Upper lobe of left lung (tissue), 6 donors: ENCODE data around the gene PRKD1. TPM values are rescaled to one million over a fixed set of nuclear protein-coding genes. Genes with fewer than 3 reads are reported as not detected.
"Not testable (repeated sequence)": the region's sequence is repeated elsewhere in the genome, so short reads cannot be mapped to it uniquely, and the experiment has no call there.

Experiments
- ATAC-seq, 2 donors: fragments of 200-7000 bp; cut with Tn5 transposase; one replicate each; pipeline ENCODE4 v1.9.1; 2022; ENCODE audit warnings: mild to moderate bottlenecking in 2 of 2, moderate library complexity in 2 of 2; ENCODE audit not compliant: low FRiP score in 2 of 2
- DNase-seq, 2 donors: peaks; one replicate each; pipeline ENCODE4 v3.0.0-alpha.2; 2019 to 2020
- H3K27ac ChIP-seq, 4 donors: fragments of 200-600 bp; sonication (generic); one replicate each; pipeline ENCODE4 v1.5.1; 2016 to 2019
- H3K27me3 ChIP-seq, 4 donors: fragments of 200-600 bp; sonication (generic); one replicate each; pipeline ENCODE4 v1.5.1; 2017 to 2019
- H3K36me3 ChIP-seq, 4 donors: fragments of 200-600 bp; sonication (generic); one replicate each; pipeline ENCODE4 v1.5.1; 2016 to 2019
- H3K4me1 ChIP-seq, 4 donors: fragments of 200-600 bp; sonication (generic); one replicate each; pipeline ENCODE4 v1.5.1; 2018 to 2019
- H3K4me3 ChIP-seq, 4 donors: fragments of 200-600 bp; sonication (generic); one replicate each; pipeline ENCODE4 v1.5.1; 2017 to 2019; ENCODE audit warnings: mild to moderate bottlenecking in 2 of 4, moderate library complexity in 1 of 4
- H3K9me3 ChIP-seq, 4 donors: fragments of 200-600 bp; sonication (generic); one replicate each; pipeline ENCODE4 v1.5.1; 2018 to 2019
- CTCF ChIP-seq, 6 experiments: fragments of 450-650 bp in 4 of 6; fragments of 200-600 bp in 2 of 6; sonication (generic) in 2 of 6; IDR thresholded peaks; one replicate each; pipeline ENCODE4 v1.5.1; 2016 to 2019; ENCODE audit warnings: antibody characterized with exemption in 6 of 6
- EP300 ChIP-seq, 4 donors: sonication (generic); formaldehyde crosslinking; IDR thresholded peaks; one replicate each; pipeline ENCODE4 v1.5.1; 2017; ENCODE audit warnings: antibody characterized with exemption in 4 of 4, control low read depth in 2 of 4
- POLR2A ChIP-seq, 4 donors: fragments of 450-650 bp; IDR thresholded peaks; one replicate each; pipeline ENCODE4 v1.5.1; 2016 to 2017; ENCODE audit warnings: antibody characterized with exemption in 4 of 4, mild to moderate bottlenecking in 2 of 4
- POLR2AphosphoS5 ChIP-seq, 2 donors: sonication (generic); formaldehyde crosslinking; IDR thresholded peaks; one replicate each; pipeline ENCODE4 v1.5.1; 2017; ENCODE audit warnings: antibody characterized with exemption in 2 of 2
- WGBS, 2 donors: methylation state at CpG; one replicate each; pipeline ENCODE4 v1.1.5; 2017 to 2018; 5-methylcytosine and 5-hydroxymethylcytosine counted together
- total RNA-seq, 6 donors: library from RNA; depleted of rRNA in 4 of 6; stranded (reverse); fragments of >200 nt in 4 of 6; gene quantifications; one replicate each; pipeline versions ENCODE4 v1.1.0 to v1.2.1, GENCODE V29; 2016 to 2021
- donor health status: DM: no; HTN: no; CAD: no; lungs with moderate emphysema.
- donor health status: DM: no; HTN: yes; CAD: no; lungs with severe emphysema.

Gene PRKD1
- total RNA-seq, 6 donors from 2014 or later: 12.2 to 32.5 (median 15.2) TPM

- ATAC-seq (no peak), DNase-seq (no peak)
- Histone ChIP-seq H3K27me3 (no peaks in the 10 kb centered on the region), H3K4me3 (no peak overlapping the region), H3K36me3 (no peaks in the 10 kb centered on the region), H3K4me1 (peaks cover 0 to 5% (median 2%) of the 10 kb centered on the region in 4 donors), H3K27ac (no peak overlapping the region), H3K9me3 (peaks cover 0 to 9% (median 0%) of the 10 kb centered on the region in 4 donors)
- no peak for TF ChIP-seq CTCF (IDR thresholded peaks at IDR 0.05)
- no peak for TF ChIP-seq EP300 (IDR thresholded peaks at IDR 0.05)
- TF ChIP-seq POLR2AphosphoS5 (IDR thresholded peaks at IDR 0.05): no peak
- TF ChIP-seq POLR2A (IDR thresholded peaks at IDR 0.05): no peak
- WGBS, 2 donors: 58 to 78% methylated on average over 3 of the region's 3 CpGs
Observed at GRCh38 chr14:29857551-29857950, 70.1 kb downstream of the PRKD1 start.

GRCh38 chr14:29856516-29856915 lies 71.1 kb downstream of the PRKD1 start:
- ATAC-seq: no peak

GRCh38 chr14:29853691-29854090 lies 74.0 kb downstream of the PRKD1 start:
- not testable (repeated sequence) for DNase-seq, H3K9me3 ChIP-seq, H3K27ac ChIP-seq, H3K36me3 ChIP-seq, H3K4me3 ChIP-seq, H3K27me3 ChIP-seq, ATAC-seq, H3K4me1 ChIP-seq
- WGBS, 2 donors: 97 to 100% methylated on average over 1 to 2 of the region's 2 CpGs

More at GRCh38 chr14:29856516-29856915, 71.1 kb downstream of the PRKD1 start:
- no peak for TF ChIP-seq POLR2A (IDR thresholded peaks at IDR 0.05)
- no peak for TF ChIP-seq CTCF (IDR thresholded peaks at IDR 0.05)
- TF ChIP-seq EP300 (IDR thresholded peaks at IDR 0.05): no peak
- Histone ChIP-seq H3K36me3 (no peaks in the 10 kb centered on the region), H3K9me3 (peaks cover 0 to 9% (median 0%) of the 10 kb centered on the region in 4 donors), H3K27me3 (no peaks in the 10 kb centered on the region), H3K4me3 (no peak overlapping the region), H3K4me1 (peaks cover 0 to 5% (median 2%) of the 10 kb centered on the region in 4 donors), H3K27ac (no peak overlapping the region)
- 73 to 85% methylated on average over 4 of the region's 4 CpGs for WGBS, 2 donors
- DNase-seq: no peak

GRCh38 chr14:29853272-29853671 lies 74.4 kb downstream of the PRKD1 start:
- Histone ChIP-seq H3K36me3 (no peaks in the 10 kb centered on the region), H3K4me3 (no peak overlapping the region), H3K27ac (no peak overlapping the region), H3K4me1 (peaks cover 0 to 5% (median 2%) of the 10 kb centered on the region in 4 donors), H3K9me3 (peaks cover 0 to 9% (median 0%) of the 10 kb centered on the region in 4 donors), H3K27me3 (no peaks in the 10 kb centered on the region)
- WGBS, 2 donors: 47 to 70% methylated on average over 2 of the region's 2 CpGs
- TF ChIP-seq EP300 (IDR thresholded peaks at IDR 0.05): no peak
- TF ChIP-seq POLR2AphosphoS5 (IDR thresholded peaks at IDR 0.05): no peak
- no peak for TF ChIP-seq POLR2A (IDR thresholded peaks at IDR 0.05)
- no peak for TF ChIP-seq CTCF (IDR thresholded peaks at IDR 0.05)
- DNase-seq: no peak
- ATAC-seq: no peak

- no peak for DNase-seq
- no peak for TF ChIP-seq CTCF (IDR thresholded peaks at IDR 0.05)
- TF ChIP-seq POLR2A (IDR thresholded peaks at IDR 0.05): no peak
- no peak for TF ChIP-seq EP300 (IDR thresholded peaks at IDR 0.05)
- no peak for TF ChIP-seq POLR2AphosphoS5 (IDR thresholded peaks at IDR 0.05)
- H3K4me3 ChIP-seq: no peak overlapping the region
- no peaks in the 10 kb centered on the region for H3K36me3 ChIP-seq
- no peak overlapping the region for H3K27ac ChIP-seq
- WGBS, 2 donors: 68 to 73% methylated on average over 3 of the region's 3 CpGs
- H3K4me1 ChIP-seq: peaks cover 0 to 5% (median 0%) of the 10 kb centered on the region in 4 donors
- H3K9me3 ChIP-seq: peaks cover 0 to 9% (median 0%) of the 10 kb centered on the region in 4 donors
- ATAC-seq: no peak
- H3K27me3 ChIP-seq: no peaks in the 10 kb centered on the region
Observed at GRCh38 chr14:29851397-29851796, 76.2 kb downstream of the PRKD1 start.
